IMR-90 (cell line): ENCODE measurements around the gene P4HA3. TPM values are rescaled to one million over a fixed set of nuclear protein-coding genes. Genes with fewer than 3 reads are reported as not detected.

Experiments used
- ATAC-seq: fragments of 200-7000 bp; cut with Tn5 transposase; 2 replicates; pipeline ENCODE4 v1.9.1; 2020; ENCODE audit warnings: low read depth, mild to moderate bottlenecking, moderate library complexity
- BruUV-seq: library from RNA; stranded (reverse); fragments of 400-500 nt; replicated peaks from 2 replicates; lab custom pipeline; 2021; lab: Mats Ljungman, UMichigan
- CTCF ChIA-PET: fragments of 300-600 bp; formaldehyde crosslinking; extraction: SDS; loops from one replicate; lab custom pipeline; 2021; ENCODE audit warnings: antibody characterized with exemption; lab: Yijun Ruan, JAX
- POLR2A ChIA-PET: fragments of 300-600 bp; sonication (Branson Sonifier 250); formaldehyde crosslinking; loops from one replicate; lab custom pipeline; 2022; ENCODE audit warnings: antibody characterized with exemption; ENCODE audit not compliant: unreplicated experiment; lab: Charles Lee
- DNase-seq: peaks from one replicate; pipeline ENCODE4 v3.0.0; 2013
- H2AFZ ChIP-seq: replicated peaks from 2 replicates; pipeline ENCODE3; 2013; ENCODE audit warnings: low read length, mild to moderate bottlenecking; ENCODE audit not compliant: poor library complexity
- H2AK5ac ChIP-seq: 2 replicates; pipeline ENCODE4 v1.6.1; 2013; ENCODE audit warnings: low read depth, low read length, inconsistent platforms
- H2AK9ac ChIP-seq: replicated peaks from 2 replicates; pipeline ENCODE3; 2013; ENCODE audit warnings: mild to moderate bottlenecking, low read depth, low read length, moderate library complexity; ENCODE audit not compliant: poor library complexity
- H2BK120ac ChIP-seq: 2 replicates; pipeline ENCODE4 v1.6.1; 2013; ENCODE audit warnings: low read depth, low read length, inconsistent platforms
- H2BK15ac ChIP-seq: 3 replicates; pipeline ENCODE4 v1.6.1; 2013; ENCODE audit warnings: low read depth, low read length, inconsistent platforms
- H2BK20ac ChIP-seq: 2 replicates; pipeline ENCODE4 v1.6.1; 2013; ENCODE audit warnings: low read depth, mild to moderate bottlenecking, inconsistent platforms, low read length, moderate library complexity
- H2BK5ac ChIP-seq: 2 replicates; pipeline ENCODE4 v1.6.1; 2013; ENCODE audit warnings: mild to moderate bottlenecking, low read depth, low read length, inconsistent platforms; ENCODE audit not compliant: poor library complexity, severe bottlenecking
- H3K14ac ChIP-seq: replicated peaks from 2 replicates; pipeline ENCODE4 v1.6.1; 2013; ENCODE audit warnings: low read depth, low read length, inconsistent platforms
- H3K18ac ChIP-seq: 2 replicates; pipeline ENCODE4 v1.6.1; 2013; ENCODE audit warnings: low read depth, low read length, control low read depth
- H3K23ac ChIP-seq: 2 replicates; pipeline ENCODE4 v1.6.1; 2013; ENCODE audit warnings: low read depth, low read length, inconsistent platforms
- H3K27ac ChIP-seq: 2 replicates; pipeline ENCODE4 v1.5.1; 2013; ENCODE audit warnings: mild to moderate bottlenecking, control low read depth, low read length; ENCODE audit not compliant: insufficient read depth
- H3K27me3 ChIP-seq: 2 replicates; pipeline ENCODE4 v1.6.1; 2013; ENCODE audit warnings: low read length; ENCODE audit not compliant: control insufficient read depth, insufficient read depth
- H3K36me3 ChIP-seq: 2 replicates; pipeline ENCODE4 v1.6.1; 2013; ENCODE audit warnings: low read length, mixed read lengths; ENCODE audit not compliant: control insufficient read depth, insufficient read depth
- H3K4ac ChIP-seq: 2 replicates; pipeline ENCODE4 v1.6.1; 2013; ENCODE audit warnings: low read depth, low read length, inconsistent platforms
- H3K4me1 ChIP-seq: 2 replicates; pipeline ENCODE4 v1.6.1; 2013; ENCODE audit warnings: low read length, mixed read lengths; ENCODE audit not compliant: control insufficient read depth, insufficient read depth
- H3K4me2 ChIP-seq: 2 replicates; pipeline ENCODE4 v1.6.1; 2013; ENCODE audit warnings: low read depth, mild to moderate bottlenecking, control low read depth, low read length, moderate library complexity
- H3K4me3 ChIP-seq: 2 replicates; pipeline ENCODE4 v1.5.1; 2013; ENCODE audit warnings: low read depth, mild to moderate bottlenecking, control low read depth, low read length, moderate library complexity; ENCODE audit not compliant: insufficient read depth
- H3K56ac ChIP-seq: 2 replicates; pipeline ENCODE4 v1.6.1; 2013; ENCODE audit warnings: low read length, inconsistent platforms; ENCODE audit not compliant: insufficient read depth; ENCODE audit errors: extremely low read depth
- H3K79me1 ChIP-seq, 2 experiments: 2 replicates each; pipeline ENCODE4 v1.6.1; 2013; ENCODE audit warnings: low read length in 2 of 2, inconsistent platforms in 1 of 2, low read depth in 1 of 2
- H3K9ac ChIP-seq: 2 replicates; pipeline ENCODE4 v1.6.1; 2013; ENCODE audit warnings: low read depth, low read length, control low read depth
- H3K9me1 ChIP-seq: 2 replicates; pipeline ENCODE4 v1.6.1; 2013; ENCODE audit warnings: low read length, inconsistent platforms; ENCODE audit not compliant: insufficient read depth
- H3K9me3 ChIP-seq: 2 replicates; pipeline ENCODE4 v1.6.1; 2013; ENCODE audit warnings: low read length; ENCODE audit not compliant: control insufficient read depth, insufficient read depth
- H4K20me1 ChIP-seq: 2 replicates; pipeline ENCODE4 v1.6.1; 2013; ENCODE audit warnings: low read length, inconsistent platforms; ENCODE audit not compliant: insufficient read depth
- H4K5ac ChIP-seq: 2 replicates; pipeline ENCODE4 v1.6.1; 2013; ENCODE audit warnings: mild to moderate bottlenecking, low read depth, low read length, control low read depth
- H4K8ac ChIP-seq, 2 experiments: 2 replicates each; pipeline ENCODE4 v1.6.1; 2013; ENCODE audit warnings: low read depth in 2 of 2, low read length in 2 of 2, control low read depth in 1 of 2, inconsistent platforms in 1 of 2
- H4K91ac ChIP-seq: 2 replicates; pipeline ENCODE4 v1.6.1; 2013; ENCODE audit warnings: low read depth, low read length, inconsistent platforms; ENCODE audit not compliant: insufficient read depth
- CTCF ChIP-seq: conservative IDR thresholded peaks from 2 replicates; pipeline ENCODE4 v1.5.1; 2012; ENCODE audit warnings: mild to moderate bottlenecking, low read depth, low read length, improper control_type of control experiment
- MAZ ChIP-seq: IDR thresholded peaks from 2 replicates; pipeline ENCODE4 v1.6.1; 2012; ENCODE audit warnings: low read depth, mild to moderate bottlenecking, low read length, improper control_type of control experiment, moderate library complexity, borderline replicate concordance
- NFE2L2 ChIP-seq: fragments of 150-350 bp; IDR thresholded peaks from 2 replicates; pipeline ENCODE4 v1.6.1; 2016; ENCODE audit warnings: low read depth, mild to moderate bottlenecking, low read length
- POLR2A ChIP-seq: IDR thresholded peaks from 2 replicates; pipeline ENCODE4 v1.6.1; 2012; ENCODE audit warnings: mild to moderate bottlenecking, low read depth, low read length
- RCOR1 ChIP-seq: IDR thresholded peaks from 2 replicates; pipeline ENCODE4 v1.6.1; 2012; ENCODE audit warnings: mild to moderate bottlenecking, low read length, improper control_type of control experiment; ENCODE audit not compliant: insufficient replicate concordance
- WGBS, 2 experiments: methylation state at CpG; one replicate each; pipeline versions ENCODE4 v1.1.5 to v1.1.7; 2013; ENCODE audit warnings: missing lambda C conversion rate in 2 of 2; ENCODE audit not compliant: insufficient read length in 1 of 2; ENCODE audit errors: extremely low coverage in 2 of 2; 5-methylcytosine and 5-hydroxymethylcytosine counted together
- dilution Hi-C: fragments of 300-500 bp; cut with HindIII; formaldehyde crosslinking; loops from one replicate; pipeline ENCODE4 v1.14.3; 2018; ENCODE audit warnings: low sequenced_read_pairs; ENCODE audit not compliant: unreplicated experiment
- in situ Hi-C: fragments of 300-500 bp; cut with MboI; formaldehyde crosslinking; loops from 3 replicates; pipeline ENCODE4 v1.14.3; 2019; ENCODE audit warnings: low sequenced_read_pairs, inconsistent platforms, mixed read lengths
- intact Hi-C: fragments of 100-400 bp; cut with micrococcal nuclease; formaldehyde crosslinking; loops from 2 replicates; pipeline ENCODE4 v1.10.0; 2022
- polyA plus RNA-seq, 3 experiments: library from polyadenylated mRNA; depleted of rRNA; stranded (reverse); fragments of >200 nt; gene quantifications; 2 replicates each; pipeline ENCODE4 v1.2.3, GENCODE V29; 2012; ENCODE audit warnings: low replicate concordance in 1 of 3
- total RNA-seq: library from RNA; depleted of rRNA; stranded (reverse); fragments of >200 nt; gene quantifications from 2 replicates; pipeline ENCODE4 v1.2.3, GENCODE V29; 2012

The P4HA3 gene
- total and polyA plus RNA-seq, 2 of the 4 experiments (the other 2 are of a cell fraction), result 2.9 to 5.7 TPM

DNA sequence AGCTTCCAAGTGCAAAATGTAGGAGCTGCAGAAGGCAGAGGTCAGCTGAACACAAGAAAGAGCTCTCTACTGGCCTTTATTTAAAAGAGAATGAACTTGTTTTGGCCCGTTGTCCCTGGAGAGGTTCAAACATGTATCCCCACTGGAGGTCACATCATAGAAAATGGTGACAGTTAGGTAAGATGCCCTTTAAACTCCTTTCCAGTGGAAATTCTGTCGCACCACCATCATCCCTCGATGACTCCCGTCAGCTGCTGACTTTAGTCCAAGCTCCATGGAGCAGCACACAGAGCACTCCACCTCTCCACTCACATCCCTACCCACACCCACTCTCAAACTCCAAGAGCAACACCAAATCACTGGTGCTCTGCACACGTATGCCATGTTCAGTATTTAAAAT lies 15.2 kb upstream of the P4HA3 start:
- ChIA-PET POLR2A (no interaction called here), CTCF (interaction anchor here (1.0 kb wide), 1 partner anchor 18 kb away, joined by 3 read pairs; no protein-coding TSS in a partner anchor)
- peak overlapping the region; percentile 74; the same call in 1 of the 2 replicates for H2AK5ac ChIP-seq
- H3K27ac ChIP-seq, result no peak overlapping the region
- H3K9me3 ChIP-seq, result no peaks in the 10 kb centered on the region
- 100% methylated on average over 3 of the region's 5 CpGs; no CpG with 5 or more reads in 1 of the 2 experiments for WGBS, 2 experiments
- ATAC-seq (no peak), DNase-seq (no peak)
- no peak overlapping the region for H3K9ac ChIP-seq
- H4K8ac ChIP-seq, result peak overlapping the region in 1 of 2 experiments; percentile 24; a peak in 1 of 4 replicates
- H3K23ac ChIP-seq, result peak overlapping the region; percentile 43; the same call in 1 of the 2 replicates
- H2BK5ac ChIP-seq, result no peak overlapping the region
- H2BK120ac ChIP-seq, result peak overlapping the region; percentile 22; the same call in 1 of the 2 replicates
- H2AFZ ChIP-seq, result no peak overlapping the region
- no peaks in the 10 kb centered on the region for H4K20me1 ChIP-seq
- H3K9me1 ChIP-seq, result peaks cover 17% of the 10 kb centered on the region; the same call in 1 of the 2 replicates
- peak overlapping the region; percentile 71 for H2BK20ac ChIP-seq
- intact Hi-C loops (loop anchor here (10.0 kb wide), 1 partner anchor 118 kb away; no protein-coding TSS in a partner anchor), in situ Hi-C loops (loop anchor here (10.0 kb wide), 1 partner anchor 62 kb away; no protein-coding TSS in a partner anchor), dilution Hi-C loops (no loop called here)
- peak overlapping the region; percentile 3; the same call in 2 of the 3 replicates for H2BK15ac ChIP-seq
- H3K36me3 ChIP-seq, result no peaks in the 10 kb centered on the region
- H3K4me2 ChIP-seq, result no peak overlapping the region
- peak overlapping the region; percentile 89 for H3K14ac ChIP-seq
- H4K91ac ChIP-seq, result no peak overlapping the region
- H2AK9ac ChIP-seq, result no peak overlapping the region
- peak overlapping the region; percentile 27; the same call in 1 of the 2 replicates for H4K5ac ChIP-seq
- H3K79me1 ChIP-seq, result no peaks in the 10 kb centered on the region
- no peaks in the 10 kb centered on the region for H3K27me3 ChIP-seq
- H3K4me3 ChIP-seq, result no peak overlapping the region
- H3K56ac ChIP-seq, result no peak overlapping the region
- peak overlapping the region; percentile 81; the same call in 1 of the 2 replicates for H3K4ac ChIP-seq
- H3K18ac ChIP-seq, result peak overlapping the region; percentile 62; the same call in 1 of the 2 replicates
- BruUV-seq, result no TSS peak
- peaks cover 22% of the 10 kb centered on the region for H3K4me1 ChIP-seq
- TF ChIP-seq RCOR1, result no peak
- no peak for TF ChIP-seq MAZ
- TF ChIP-seq CTCF, result no peak
- TF ChIP-seq POLR2A, result no peak
- TF ChIP-seq NFE2L2, result no peak
